HG02870 (cell line): ENCODE results near the gene SPATS2.
"Not testable (repeated sequence)": the region's sequence is repeated elsewhere in the genome, so short reads cannot be mapped to it uniquely, and the experiment has no call there.

Experiments
- ATAC-seq: cut with Tn5 transposase; IDR thresholded peaks from one replicate; pipeline ENCODE4 v1.9.1; 2021; ENCODE audit warnings: mild to moderate bottlenecking, moderate library complexity; ENCODE audit not compliant: unreplicated experiment

The SPATS2 gene

DNA sequence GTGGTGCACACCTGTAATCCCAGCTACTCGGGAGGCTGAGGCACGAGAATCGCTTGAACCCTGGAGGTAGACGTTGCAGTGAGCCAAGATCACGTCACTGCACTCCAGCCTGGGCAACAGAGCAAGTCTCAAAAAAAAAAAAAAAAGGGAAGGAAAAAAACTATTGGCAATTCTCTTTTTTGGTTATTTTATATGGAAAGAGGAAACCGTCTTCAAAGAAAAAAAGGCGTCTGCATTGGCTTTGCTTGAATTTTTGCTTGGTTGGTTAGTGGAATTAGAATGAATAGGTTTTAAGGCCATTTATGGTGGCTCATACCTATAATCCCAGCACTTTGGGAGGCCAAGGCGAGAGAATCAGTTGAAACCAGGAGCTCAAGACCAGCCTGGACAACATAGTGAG, 142.4 kb downstream of the SPATS2 start:
- ATAC-seq: not testable (repeated sequence)

DNA sequence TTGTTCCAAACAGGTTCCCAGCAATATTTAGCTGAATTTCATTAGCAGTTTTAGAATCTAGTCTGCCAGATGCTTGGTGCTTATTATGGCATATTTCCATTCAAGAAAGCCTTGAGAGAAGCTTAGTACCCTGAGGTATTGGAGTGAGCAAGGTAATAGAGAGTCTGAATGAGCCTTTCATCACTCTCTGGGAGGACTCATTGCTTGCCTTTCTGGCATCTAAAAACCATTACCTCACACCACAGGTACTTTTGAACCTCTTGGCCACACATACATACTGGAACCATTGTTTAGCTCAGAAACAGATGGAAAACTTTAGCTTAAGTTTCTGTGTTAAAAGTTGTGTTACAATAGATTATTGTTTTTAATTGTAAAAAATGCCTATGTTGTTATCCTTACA, 144.1 kb downstream of the SPATS2 start:
- ATAC-seq: no peak

DNA sequence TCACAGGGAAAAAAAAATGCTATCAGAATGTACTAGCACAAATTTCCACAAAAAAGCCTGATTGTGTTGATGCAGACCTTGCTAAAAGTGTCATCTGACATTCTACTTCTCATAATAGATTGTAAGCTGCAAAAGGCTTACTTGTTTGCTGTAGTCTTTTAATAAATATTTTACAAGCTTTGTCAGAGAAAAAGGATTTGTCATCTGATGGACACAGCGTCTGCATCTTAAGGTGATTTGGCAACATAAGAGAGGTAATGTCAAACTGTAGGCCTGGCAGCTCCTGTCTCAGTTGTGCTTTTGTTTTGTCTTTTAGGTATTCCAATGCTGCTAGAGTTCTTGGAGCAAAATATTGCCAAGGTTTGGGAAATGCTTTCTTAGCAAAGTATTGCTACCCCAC, 145.3 kb downstream of the SPATS2 start:
- ATAC-seq: no peak

DNA sequence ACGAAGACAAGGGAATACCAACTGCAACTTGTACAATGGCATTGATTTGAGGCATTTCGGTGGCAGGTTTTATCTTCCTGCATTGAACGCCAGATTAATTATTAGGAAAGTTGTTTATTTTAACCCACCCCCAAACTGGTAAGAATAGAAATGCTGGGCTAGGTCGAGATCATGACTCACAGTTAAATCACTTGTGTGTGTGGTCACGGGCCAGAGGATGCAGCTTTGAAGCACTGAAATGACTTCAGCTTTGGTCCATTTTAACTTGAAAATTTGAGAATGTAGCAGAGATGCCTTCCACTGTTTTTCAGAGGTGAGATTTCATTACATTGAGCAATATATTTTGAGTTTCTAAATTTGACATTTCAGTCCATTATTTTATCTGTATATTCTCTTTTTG, 148.0 kb downstream of the SPATS2 start:
- no peak for ATAC-seq

DNA sequence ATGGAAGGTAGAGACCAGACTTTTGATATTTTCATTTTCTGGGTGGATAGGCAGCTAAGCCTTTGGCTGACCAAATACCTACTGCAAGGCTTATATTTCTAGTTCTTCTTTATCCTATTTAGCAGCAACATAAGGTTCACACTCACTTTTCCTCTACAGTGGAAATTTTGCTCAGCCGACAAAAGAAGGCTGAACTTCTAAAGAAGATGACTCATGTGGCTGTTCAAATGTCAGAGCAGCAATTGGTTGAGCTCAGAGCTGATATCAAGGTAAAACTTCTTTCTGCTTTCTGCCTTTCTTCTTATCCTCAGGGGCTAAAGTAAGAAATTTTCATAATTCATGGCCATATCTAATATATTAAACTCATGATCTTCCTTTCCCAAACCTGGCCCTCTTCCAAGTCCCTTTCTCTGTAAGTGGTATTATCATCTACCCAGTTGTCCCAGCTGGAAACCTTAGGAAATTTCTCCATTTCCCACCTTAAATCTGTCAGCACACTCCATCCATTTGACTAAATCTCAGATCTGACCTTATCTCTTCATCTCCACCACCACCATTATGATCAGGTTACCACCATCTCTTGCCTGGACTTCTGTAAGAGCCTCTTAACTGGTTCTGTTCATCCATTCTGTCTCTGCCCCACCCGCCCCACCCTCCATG, 151.8 kb downstream of the SPATS2 start:
- no peak for ATAC-seq

GRCh38 chr12:49519574-49519936, 152.3 kb downstream of the SPATS2 start:
- ATAC-seq: no peak

- ATAC-seq: no peak
Observed at GRCh38 chr12:49521389-49521788, 154.1 kb downstream of the SPATS2 start.

- ATAC-seq: no peak
Observed at GRCh38 chr12:49524660-49525324, 157.5 kb downstream of the SPATS2 start.

- ATAC-seq: no peak
Observed at GRCh38 chr12:49525942-49526341, 158.7 kb downstream of the SPATS2 start.

DNA sequence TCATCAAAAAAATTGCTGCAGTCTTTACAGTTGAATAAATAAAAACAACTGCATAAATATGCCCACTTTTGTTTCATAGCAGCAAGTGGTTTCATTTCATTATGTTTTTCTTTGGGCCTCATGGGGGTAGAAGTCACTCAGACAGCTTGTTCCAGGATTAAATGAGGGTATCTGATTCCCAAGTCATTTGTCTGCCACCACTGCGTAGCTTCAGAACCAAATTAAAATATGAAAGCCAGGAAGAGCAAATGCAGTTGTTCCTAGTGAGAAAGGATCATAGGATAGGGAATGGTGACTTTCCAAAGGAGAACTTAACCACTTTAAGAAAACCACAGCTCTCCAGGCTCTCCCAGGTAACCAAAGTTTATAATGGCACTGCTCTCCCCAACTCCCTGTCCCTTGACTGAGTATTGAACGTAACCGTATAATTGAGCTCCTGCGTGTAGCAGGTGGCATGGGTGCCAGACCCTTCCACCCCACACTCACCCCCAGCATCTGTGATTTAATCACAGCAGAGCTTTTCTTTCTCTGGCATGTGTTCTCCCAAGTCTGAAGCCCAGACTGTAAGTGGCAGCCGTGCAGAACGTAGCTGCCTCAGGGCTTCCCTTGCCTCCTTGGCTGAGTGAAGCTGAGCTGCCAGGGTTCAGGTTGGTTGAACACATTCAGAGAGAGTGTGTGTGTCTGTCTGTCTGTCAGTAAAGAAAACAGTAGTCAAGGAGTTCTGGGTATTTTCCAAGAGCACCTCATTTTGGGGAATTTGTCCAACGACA, 160.3 kb downstream of the SPATS2 start:
- no peak for ATAC-seq

- no peak for ATAC-seq
Observed at GRCh38 chr12:49529414-49529813, 162.2 kb downstream of the SPATS2 start.

DNA sequence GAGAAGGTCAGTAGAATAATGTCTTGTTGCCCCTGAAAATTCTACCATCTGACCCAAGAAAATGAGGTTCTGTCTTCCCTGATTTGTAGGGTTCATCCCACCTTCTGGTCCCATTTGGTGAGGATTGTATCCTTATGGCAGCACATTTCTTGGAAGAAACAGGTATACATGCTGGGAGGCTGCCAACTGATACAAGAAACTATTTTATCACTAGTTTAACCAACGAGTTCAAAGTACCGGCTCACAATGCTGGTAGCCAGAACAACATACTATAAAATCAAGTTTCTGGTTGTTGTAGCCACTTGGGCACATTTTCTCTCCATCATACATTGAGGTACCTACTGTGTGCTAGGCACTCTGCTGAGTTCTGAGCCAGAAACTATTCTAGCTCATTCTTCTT, 164.5 kb downstream of the SPATS2 start:
- no peak for ATAC-seq

- ATAC-seq: no peak
Observed at GRCh38 chr12:49533331-49533730, 166.1 kb downstream of the SPATS2 start.

- ATAC-seq: not testable (repeated sequence)
Observed at GRCh38 chr12:49534122-49534521, 166.9 kb downstream of the SPATS2 start.

DNA sequence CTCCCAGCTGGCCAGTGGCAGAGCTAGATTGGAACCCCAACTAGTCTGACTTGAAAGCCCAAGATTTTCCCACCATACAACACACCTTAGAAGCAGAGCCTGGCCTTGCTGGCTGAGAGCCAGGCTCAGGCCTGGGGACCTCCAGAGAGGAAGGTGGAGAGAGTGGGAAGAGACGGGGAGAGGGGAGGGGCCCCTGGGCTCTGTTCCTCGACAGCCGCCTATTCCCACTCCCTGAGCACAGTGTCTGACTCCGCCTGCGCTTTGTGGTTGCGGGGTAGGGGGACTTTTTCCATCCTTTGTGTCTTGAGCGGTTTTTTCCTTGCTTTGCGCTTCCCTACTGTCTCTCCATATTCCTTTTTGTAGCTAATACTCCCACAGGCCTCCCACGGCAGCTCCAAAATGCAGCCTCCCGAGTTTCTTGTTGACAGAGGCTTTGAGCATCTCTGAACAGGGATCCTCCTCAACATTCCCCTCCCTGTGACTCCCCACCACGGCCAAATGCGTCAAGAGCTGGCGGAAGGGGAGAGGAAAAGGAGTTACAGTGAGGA, 167.5 kb downstream of the SPATS2 start:
- no peak for ATAC-seq

DNA sequence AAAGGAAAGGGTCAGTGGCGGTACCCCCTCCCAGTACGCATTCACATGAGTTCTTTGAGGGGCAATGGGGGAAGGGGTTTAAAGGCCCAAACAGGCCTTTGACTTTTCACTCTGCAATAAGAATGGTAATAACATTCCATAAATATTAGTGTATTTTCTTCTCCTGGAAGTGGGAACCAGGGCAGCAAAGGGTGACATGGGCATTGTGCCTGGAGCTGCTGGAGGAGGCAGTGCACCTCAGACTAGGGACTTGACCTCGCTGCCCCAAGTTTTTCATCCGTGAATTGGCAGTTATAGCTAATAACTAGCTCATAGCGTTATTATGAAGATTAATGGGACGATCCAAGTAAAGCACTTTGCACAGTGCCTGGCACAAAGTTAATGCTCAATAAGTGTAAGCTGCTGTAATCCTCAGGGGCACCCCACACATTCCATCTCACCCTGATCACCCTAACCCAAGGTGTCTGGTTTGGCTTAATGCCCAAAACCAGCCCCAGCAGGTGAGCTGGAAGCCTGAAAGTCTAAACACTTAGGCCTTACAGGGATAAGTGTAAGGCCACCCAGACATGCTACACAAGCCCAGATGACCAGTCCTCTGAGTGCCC, 168.8 kb downstream of the SPATS2 start:
- no peak for ATAC-seq

DNA sequence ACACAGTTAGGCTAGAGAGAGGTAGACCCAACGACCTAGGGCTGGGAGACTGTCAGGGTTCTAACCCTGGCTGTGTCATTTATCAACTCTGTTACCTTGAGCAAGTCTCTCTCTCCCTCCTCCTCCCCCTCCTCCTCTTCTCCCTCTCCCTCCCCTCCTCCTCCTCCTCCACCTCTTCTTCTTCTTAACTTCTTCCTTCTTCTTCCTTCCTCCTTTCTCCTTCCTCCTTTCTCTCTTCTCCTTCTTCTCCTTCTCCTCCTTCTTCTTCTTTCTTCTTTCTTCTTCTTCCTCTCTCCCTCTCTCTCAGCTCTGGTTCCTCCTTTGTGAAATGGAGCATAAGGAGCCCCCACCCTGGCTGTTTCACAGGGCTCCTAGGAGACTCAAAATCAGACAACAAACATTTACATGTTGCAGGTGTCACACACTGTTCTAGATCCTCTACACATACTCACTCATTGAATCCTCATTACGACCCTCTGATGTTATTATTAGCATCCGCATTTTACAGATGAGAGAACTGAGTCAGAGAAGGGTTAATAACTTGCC, 169.3 kb downstream of the SPATS2 start:
- ATAC-seq: no peak

GRCh38 chr12:49537231-49537751, 170.0 kb downstream of the SPATS2 start:
- ATAC-seq: no peak

- no peak for ATAC-seq
Observed at GRCh38 chr12:49537752-49538509, 170.7 kb downstream of the SPATS2 start.
